Lung microvascular endothelial cell (primary cell): ENCODE data around the gene HPF1. TPM values are rescaled to one million over a fixed set of nuclear protein-coding genes. Genes with fewer than 3 reads are reported as not detected.
A peak's percentile ranks its signal among the peaks of the same experiment; 100 is the strongest.
"Not testable (repeated sequence)": the region's sequence is repeated elsewhere in the genome, so short reads cannot be mapped to it uniquely, and the experiment has no call there.

Experiments used
- DNase-seq, 2 donors: peaks; one replicate each; pipeline versions ENCODE4 v3.0.0 to v3.0.0-alpha.2; 2010; ENCODE audit warnings: low read depth in 2 of 2
- total RNA-seq: library from RNA; depleted of rRNA; stranded (reverse); fragments of >200 nt; gene quantifications from 2 replicates; pipeline ENCODE4 v1.2.1, GENCODE V29; 2014

Gene HPF1
- total RNA-seq = 11.7 and 18.7 TPM in 2 replicates

DNA sequence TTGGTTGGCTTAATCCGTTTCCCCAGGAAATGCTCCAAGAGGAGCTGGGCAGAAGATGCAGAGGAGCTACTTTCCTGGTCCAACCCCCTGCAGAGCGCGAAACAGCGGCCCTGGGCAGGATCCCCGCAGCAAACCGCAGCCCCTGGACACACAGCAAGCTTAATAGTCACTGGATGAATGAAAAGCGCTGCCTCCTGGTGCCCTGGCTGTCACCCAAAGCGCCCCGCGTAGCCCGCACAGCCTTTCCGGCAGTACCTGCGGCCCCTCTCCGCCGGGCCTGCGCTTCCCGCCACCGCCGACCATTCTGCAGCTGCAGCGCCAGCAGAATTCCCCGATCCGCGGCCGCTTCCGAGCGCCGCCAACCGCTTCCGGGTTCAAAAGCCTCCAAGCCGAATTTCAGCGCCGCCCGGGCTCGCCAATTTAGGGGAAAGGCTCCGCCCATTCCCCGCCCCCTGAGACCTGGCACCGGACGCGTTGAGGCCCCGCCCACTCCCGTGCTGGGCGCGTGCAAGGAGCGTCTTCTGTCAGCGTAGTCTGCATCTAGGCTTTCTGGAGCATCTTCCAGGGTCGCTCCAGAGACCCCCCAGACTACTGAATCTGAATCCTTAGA lies at the start of gene HPF1:
Gene HPF1, minus strand, starts transcription at position 370 of the 610 bp plus-strand sequence. Its CDS starts 67 bp downstream, at position 303.
- peak; percentile 77 to 87 for DNase-seq

DNA sequence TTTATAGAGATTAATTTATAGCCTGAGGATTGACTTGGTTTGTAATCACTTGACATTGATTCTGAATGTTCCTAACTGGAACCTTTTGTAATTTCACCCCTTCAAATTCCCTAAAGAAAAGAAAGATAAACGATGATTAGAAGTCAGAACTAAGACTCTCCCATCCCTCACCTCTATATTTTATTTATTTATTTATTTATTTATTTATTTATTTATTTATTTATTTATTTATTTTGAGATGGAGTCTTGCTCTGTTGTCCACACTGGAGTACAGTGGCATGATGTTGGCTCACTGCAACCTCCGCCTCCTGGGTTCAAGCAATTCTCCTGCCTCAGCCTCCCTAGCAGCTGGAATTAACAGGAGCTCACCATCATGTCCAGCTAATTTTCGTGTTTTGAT lies 49.0 kb upstream of the HPF1 start:
- not testable (repeated sequence) for DNase-seq

DNA sequence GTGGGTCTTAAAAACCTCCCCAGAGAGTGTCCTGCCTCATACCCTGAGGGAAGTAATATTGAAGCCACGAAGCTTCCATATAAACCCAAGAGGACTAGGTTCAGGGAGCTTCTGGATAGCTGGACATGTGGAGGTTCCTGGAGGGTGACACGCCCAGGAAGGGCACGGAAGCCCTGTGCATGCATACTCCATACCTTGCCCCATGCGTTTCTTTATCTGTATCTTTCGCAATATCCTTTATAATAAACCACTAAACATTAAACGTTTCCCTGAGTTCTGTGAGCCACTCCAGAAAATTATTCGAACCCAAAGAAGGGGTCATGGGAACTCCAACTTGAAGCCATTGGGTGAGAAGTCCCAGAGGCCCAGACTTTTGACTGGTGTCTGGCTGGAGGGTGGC lies 45.7 kb upstream of the HPF1 start:
- no peak for DNase-seq

DNA sequence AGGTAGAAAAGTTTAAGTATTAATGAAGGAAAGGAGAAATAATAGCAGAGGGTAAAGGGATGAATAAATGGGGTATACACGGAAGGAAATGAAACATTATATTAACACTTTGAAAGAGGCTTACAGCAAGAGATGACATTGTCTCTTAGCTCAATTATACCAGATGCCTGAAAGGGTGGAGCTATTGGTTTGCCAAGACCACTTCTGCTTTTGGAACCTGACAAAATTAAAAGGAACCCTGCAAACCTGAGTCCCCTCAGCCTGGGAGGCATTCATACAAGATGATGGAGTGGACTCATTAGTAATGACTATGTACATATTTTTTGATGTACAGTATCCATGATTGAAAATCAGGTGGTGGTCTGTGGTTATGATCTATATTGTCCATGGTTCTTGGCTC lies 45.1 kb upstream of the HPF1 start:
- DNase-seq = no peak

DNA sequence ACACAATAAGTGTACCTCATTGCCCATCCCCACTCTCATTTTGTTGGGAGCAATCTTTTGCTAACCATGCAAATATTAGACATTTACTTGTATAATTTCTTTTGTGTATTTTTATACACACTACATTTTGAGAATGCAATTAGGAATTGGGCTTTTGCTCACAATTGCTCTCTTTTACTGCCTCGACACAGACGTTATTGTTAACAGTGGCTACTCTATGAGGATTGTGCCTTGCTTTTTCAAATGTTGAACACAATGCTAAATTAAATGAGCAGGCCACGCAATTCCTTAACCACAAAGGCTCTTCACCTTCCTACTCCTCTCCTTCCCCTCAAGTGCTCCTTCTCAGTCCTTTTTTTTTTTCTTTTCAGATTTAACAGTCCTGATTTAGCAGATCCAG lies 42.8 kb upstream of the HPF1 start:
- DNase-seq = no peak

DNA sequence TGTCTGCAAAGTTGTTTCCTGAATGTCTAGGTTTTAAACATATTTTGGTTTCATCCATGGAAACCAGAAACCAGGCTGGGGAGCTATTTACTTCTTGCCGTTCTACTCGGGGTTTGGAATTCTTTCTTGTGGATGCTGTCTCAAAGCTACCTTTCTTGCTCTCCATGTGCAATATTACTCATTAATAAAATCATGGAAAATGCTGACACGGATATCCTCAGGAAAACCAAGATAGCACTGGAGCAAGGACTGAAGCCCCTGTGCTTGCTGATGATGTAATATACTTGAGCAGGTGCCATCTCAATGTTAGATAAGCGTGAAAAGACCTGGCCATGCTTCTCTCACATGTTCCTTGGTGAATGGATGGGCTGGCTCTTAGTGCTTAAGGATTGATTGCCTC lies 41.5 kb upstream of the HPF1 start:
- no peak for DNase-seq

DNA sequence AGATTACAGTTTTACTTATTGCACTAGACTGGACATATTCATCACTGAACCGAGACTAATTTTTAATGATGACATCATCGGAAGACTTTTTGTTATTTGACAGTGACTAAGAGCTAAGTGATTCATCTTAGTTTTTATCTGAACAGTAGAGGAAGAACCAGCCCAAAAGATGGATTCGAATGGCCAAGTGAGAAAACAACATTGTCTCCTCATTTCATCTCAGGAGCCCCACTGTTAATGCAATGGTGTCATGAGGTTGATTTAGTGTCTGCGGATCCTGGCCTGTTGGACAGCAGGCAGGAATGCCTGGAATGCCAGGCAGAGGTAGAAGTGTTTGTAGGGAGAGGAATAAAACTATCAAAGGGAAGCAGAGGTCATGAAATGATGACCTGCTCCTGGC lies 37.8 kb upstream of the HPF1 start:
- DNase-seq = peak; percentile 25 to 81

DNA sequence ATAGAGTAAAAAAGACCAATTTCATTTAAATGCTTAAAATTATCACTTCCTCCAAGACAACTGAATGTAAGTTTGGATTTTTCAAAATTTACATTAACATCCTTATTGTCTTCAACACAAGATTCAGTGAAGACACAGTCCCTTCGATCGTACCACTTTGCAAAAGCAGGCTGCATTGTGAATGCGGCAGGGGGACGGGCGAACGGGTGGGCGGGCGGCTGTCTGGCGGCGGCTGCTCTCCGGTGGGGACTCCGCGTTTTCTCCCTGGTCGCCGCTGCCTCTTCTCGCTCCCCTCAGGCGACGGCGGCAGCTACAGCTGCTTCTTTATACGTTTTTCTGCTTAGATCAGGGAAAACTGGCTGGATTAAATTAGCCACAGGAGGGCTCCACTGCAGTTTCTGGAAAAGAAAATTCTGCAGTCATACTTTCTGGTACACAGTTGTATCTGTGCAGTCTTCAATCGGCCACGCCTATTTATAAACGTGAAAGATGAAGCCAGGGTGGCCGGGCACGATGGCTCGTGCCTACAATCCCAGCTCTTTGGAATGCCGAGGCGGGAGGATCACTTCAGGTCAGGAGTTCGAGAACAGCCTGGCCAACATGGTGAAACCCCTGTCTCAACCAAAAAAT lies 33.9 kb upstream of the HPF1 start:
- DNase-seq = peak; percentile 60 to 86

DNA sequence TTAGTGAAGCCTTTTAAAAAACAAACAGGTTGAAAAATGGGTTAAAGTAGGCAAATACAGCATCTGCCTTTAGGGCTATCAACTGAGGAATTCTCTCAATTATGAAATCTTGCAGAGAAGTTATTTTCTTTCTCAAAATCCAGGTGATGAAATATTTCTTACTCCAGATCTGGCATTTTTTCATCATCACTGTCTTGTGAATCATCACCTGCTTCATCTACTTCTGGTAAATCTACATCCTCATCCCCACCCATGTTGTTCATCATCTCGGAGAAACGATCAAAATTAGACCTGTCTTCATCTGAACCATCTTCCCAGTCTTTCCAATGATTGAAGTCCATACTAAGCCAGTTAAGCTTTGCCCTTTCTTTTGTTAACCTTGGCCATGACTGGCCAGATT lies 33.3 kb upstream of the HPF1 start:
- no peak for DNase-seq

DNA sequence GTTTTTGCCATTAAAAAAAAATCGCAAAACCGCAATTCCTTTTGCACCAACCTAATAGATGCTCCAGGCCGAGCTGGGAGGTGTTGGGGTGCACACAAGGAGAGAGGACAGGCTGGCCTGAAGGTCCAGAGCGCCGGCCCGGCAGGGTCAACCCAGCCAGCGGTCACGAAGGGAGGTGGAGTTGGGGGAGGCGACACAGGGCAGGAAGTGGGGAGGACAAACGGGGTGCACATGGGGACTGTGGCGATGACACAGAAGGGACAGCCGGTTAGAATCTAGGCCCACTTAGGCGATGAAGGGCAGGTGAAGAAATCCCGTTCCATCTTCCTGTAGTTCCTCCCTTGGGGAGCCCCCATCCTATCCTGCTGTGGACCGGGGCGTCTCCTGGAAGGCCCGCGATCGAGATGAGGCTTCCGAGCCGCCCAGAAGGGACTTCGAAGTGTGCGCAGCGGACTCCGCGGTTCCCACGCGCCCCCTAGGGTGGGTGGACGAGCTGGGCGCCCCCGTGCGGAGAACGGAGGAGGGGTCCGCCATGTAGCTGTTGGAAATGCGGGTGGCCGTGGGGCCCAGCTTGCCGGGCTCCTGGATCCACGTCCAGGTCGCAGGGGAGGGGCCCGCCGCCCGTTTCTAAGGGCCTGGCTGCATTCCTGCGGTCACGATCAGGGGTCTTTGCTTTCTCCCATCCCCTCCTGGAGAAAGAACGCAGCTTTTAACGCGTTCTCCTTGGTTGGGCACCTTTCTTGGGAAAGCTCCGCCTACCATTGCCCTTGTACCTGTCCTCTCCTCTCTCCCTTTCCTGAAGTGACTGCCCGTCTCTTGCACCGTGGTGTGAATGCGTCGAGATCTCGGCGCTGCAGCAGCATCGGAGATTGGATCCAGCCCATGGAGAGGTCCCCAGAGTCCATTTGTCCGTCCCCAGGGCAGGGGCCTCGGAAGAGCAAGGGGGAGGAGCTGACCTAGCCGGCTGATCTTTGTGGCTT lies 17.0 kb upstream of the HPF1 start:
- DNase-seq = peak; percentile 19 to 56

DNA sequence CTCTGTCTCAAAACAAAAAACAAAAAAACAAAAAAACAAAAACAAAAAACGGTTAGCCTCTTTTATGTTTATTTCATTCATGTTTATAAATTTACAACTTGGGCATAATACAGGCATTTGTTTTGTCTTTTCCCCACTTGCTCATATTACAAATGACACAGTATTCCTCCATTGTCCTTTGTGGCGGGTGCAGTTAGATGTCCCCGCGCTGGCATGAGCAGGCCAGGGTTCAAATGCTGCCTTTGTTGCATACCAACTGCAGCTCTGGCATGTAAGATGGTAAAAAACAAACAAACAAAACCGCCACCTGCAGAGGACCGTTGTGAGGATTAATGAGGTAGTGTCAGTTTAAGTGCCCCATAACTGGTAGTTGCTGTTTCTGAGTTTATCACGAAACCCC lies 16.1 kb upstream of the HPF1 start:
- DNase-seq = no peak

DNA sequence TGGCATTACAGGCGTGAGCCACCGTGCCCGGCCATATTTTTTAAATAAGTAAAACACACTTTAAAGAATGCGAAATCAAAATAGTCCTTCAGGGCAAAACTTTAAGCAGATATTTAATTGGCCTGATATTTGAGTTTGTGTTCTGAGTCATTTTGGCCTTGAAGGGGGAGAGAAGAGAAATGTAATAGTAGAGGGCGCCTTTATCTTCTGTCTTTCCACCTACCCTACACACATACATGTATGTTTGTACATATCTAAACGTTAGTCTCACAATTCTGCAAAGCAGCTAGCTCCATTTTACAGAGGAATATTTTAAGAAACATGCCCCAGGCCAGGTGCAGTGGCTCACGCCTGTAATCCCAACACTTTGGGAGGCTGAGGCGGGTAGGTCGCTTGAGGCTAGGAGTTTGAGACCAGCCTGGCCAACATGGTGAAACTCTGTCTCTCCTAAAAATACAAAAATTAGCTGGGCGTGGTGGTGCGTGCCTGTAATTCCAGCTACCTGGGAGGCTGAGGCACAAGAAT lies 13.9 kb upstream of the HPF1 start:
- not testable (repeated sequence) for DNase-seq

DNA sequence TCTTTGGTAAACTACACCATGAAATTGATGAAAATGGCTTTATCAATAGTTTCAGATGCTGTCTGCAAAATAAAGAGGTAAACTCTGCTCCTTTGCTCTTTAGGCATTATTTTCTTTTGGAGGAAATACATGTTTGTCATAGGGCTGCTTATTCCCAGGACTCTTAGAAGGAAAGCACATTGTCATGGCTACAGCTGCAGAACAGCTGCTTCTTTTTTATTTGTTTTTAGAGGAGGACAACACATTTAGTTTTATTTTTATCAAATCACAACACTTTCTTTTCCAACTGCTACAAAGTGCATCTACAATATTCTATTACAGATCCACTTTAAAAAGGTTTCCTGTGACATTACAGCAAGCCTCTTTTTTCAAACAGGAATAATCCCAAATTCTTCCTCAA lies 12.7 kb upstream of the HPF1 start:
- no peak for DNase-seq

DNA sequence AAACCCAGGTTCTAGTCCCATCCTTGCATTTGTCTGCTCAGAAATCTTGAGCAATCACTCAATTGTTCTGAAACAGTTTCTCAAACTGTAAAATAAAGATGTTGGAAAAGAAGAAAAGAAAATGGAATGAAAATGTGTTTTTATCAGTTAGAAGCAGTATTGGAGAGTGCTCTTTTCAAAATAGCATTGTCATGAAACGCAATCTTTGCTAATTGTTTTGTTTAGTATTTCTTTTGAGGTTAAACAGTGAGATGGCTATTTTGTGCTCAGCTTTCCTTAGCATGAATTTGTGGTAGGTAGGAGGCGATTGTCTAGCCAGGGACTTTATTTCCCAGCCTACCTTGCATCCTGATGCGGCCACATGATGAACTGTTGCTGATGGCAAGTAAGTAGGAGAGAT lies 10.6 kb upstream of the HPF1 start:
- no peak for DNase-seq

DNA sequence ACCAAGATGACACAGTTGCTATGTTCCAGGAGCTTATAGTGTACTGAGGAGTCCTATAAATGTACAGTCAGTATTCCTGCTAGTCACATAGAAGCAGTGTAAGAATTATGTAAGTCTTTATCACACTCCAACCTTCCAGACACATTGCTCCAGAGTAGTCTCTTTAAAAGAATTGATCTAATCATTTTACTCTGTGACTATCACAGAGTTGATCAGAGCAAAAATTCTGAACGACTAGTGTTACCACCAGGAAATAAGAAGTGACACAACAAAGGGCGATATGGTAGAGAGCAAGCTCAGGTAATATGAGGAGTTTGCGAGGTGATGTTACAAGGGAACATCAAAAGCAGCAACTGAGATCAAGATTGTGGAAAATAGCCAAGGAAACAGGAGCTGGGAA lies 9.0 kb upstream of the HPF1 start:
- DNase-seq = no peak

DNA sequence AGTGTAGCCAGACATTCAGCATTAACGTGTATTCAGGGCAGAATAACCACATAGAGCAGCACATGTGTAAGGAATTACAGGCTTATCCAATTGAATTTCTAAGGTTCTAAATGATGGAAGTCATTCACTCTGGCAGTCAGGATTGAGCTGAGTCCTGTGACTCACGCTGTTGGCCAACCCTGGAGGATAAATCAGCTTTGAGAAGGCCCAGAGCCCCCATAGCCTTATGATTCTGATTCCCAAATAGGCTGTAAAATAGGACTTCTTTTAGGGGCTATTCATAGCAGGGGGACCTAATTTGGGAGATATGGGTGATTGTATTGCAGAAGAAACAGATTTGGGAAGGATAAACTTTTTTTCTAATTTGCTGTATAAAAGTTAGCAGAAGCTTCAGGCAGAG lies 8.1 kb upstream of the HPF1 start:
- no peak for DNase-seq

DNA sequence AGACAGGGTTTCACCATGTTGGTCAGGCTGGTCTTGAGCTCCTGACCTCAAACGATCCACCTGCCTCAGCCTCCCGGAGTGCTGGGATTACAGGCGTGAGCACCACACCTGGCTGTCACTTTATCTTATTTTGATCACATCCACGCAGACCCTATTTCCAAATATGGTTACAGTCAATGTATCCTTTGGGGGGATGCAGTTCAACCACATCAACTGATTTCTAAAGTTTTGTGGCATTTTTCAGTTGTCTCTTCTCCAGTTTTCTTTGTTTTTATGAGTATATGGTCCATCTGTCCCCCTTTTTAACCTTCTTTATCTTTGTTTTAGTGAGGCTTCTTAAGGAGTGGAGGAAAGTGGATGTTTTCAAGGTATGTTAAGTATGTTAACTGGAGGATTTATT lies 4.1 kb upstream of the HPF1 start:
- no peak for DNase-seq

DNA sequence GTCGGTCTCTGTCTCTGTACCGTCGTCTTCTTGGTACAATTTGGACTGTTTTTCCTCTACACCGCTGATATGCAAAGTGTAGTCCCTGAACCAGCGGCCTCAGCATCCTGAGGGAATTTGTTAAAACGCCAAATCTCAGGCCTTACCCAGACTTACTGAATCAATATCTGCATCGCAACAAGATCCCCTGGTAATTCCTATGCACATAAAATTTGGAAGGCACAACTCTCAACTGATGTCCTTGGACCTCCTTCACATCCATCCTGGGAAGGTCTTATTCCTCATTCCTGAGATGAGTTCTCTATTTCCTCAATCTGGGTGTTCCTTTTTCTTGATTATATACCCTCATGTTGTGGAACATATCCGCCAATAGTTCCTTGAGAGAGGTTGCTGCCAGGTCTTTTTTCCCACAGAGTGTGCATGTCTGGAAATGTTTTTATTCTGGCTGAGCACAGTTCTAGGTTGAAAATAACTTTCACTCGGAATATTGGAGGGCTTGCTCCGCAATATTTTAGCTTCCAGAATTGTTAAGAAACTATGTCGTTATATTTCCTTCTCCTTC lies 738 bp upstream of the HPF1 start:
- no peak for DNase-seq

DNA sequence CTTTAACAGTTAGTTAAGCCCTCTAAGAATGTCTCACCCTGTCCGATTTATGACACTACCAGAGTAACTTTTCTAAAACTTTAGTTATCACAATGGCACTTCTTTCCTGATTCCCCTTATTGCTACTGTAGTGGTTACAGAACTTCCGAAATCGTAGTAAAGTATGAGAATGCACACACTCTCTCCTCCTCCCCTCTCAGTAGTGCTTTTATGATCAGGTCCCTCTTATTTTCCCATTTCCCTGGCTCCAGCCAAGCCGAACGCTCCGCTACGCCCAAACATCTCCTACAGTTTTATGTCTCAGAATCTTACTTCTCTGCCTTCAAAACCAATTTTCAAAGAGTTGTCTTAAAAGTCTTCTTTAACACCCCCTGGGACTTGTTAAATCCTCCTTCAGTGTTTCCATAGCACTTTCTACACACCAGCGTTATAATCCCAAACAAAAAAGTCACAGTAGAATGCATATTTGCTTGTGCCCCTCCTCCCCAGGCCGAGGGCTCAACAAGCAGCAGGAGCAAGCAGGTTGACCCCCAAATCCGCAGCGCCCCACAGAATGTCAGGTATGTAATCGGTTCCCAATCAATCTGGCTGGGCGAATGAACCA lies 671 bp downstream of the HPF1 start:
- DNase-seq = peak in 1 of 2 donors; percentile 6

DNA sequence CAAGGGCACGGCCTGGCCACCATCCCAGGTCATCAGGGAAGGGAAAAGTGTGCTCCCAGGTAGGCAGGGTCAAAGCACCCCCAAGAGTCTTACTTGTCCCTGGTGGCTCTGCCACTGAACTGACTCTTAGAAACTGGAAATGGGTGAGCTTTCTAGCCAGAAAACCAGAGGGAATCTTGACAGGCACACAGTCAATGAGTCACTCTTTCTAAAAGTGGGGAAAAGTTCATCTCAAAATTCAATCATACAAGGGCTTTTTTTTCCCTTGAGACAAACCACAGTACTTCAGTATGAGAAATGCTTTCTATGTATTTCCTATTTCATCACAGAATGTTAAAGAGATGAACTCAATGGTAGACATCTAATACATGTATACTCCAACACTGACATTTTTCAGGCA lies 12.5 kb downstream of the HPF1 start:
- DNase-seq = no peak

DNA sequence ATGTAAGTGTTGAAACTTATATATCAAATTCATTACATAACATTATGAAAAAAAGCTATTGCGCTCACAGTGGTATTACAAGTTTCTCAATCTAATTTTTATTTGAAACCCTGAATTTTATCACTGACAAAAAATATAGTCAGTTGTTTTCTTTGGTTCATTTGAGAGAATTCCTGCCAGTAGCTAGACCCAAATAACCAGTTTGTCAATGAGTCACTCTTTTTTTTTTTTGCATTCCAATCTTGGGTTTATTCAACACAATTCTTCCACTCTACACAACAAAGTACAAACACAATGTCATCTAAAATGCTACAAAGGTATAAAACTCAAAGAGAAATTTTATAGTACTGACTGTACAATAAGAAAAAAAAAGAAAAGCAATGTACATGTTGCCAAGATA lies 13.1 kb downstream of the HPF1 start:
- no peak for DNase-seq

DNA sequence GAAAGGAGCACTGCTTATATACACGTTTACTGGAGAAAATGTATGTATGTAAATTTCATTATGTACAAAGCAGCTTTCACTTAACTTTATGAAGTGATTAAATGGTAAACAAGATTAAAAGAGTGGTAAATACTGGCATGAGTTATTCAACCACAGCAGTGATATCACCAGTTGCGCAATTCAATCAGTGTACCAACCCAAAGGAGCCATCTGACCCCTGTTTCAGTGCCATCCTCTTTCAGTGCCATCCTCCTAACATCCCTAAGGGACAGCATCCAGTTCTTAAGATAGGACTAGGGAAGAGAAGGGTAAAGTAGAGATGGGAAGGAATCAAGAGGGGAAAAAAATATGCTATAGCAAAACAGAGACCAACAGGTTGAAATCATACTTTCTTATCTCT lies 16.2 kb downstream of the HPF1 start:
- DNase-seq = no peak
